HepG2 (cell line): Measurements from ENCODE around the gene ACSS3. TPM values are rescaled to one million over a fixed set of nuclear protein-coding genes. Genes with fewer than 3 reads are reported as not detected.

Experiments used
- ERF ChIP-seq: IDR thresholded peaks from 2 replicates; pipeline ENCODE4 v1.6.1; 2018; ENCODE audit warnings: missing biosample characterization, missing genetic modification reagents
- FOXA3 ChIP-seq: IDR thresholded peaks from 2 replicates; pipeline ENCODE4 v1.6.1; 2016; ENCODE audit warnings: missing genetic modification reagents, missing compliant biosample characterization
- FOXP1 ChIP-seq, 2 experiments: fragments of 450-650 bp in 1 of 2; IDR thresholded peaks; 2 replicates each; pipeline ENCODE4 v1.6.1; 2017 to 2018; ENCODE audit warnings: antibody characterized with exemption in 1 of 2
- HNF1A ChIP-seq, 2 experiments: sonication (generic) in 1 of 2; formaldehyde crosslinking in 1 of 2; IDR thresholded peaks; 2 replicates each; pipeline versions ENCODE4 v1.4.0 to v1.6.1; 2016 to 2020; ENCODE audit warnings: borderline replicate concordance in 1 of 2, low read depth in 1 of 2, mild to moderate bottlenecking in 1 of 2, missing genetic modification reagents in 1 of 2
- HNF4A ChIP-seq: sonication (generic); formaldehyde crosslinking; IDR thresholded peaks from 2 replicates; pipeline ENCODE4 v1.4.0; 2020; ENCODE audit warnings: missing genetic modification reagents
- KMT2B ChIP-seq: IDR thresholded peaks from 2 replicates; pipeline ENCODE4 v1.6.1; 2016; ENCODE audit warnings: missing genetic modification reagents, missing compliant biosample characterization
- NCOR1 ChIP-seq: fragments of 200-600 bp; sonication (generic); IDR thresholded peaks from 2 replicates; pipeline ENCODE4 v1.7.0; 2017; ENCODE audit warnings: antibody characterized with exemption, low read length, borderline replicate concordance
- NR2F6 ChIP-seq, 2 experiments: IDR thresholded peaks; 2 replicates each; pipeline ENCODE4 v1.6.1; 2016; ENCODE audit warnings: antibody characterized with exemption in 1 of 2, mild to moderate bottlenecking in 1 of 2
- POLR2G ChIP-seq: fragments of 200-400 bp; formaldehyde crosslinking; IDR thresholded peaks from 2 replicates; pipeline ENCODE4 v1.6.1; 2018; ENCODE audit warnings: mild to moderate bottlenecking, low read depth, low read length, moderate library complexity
- RARA ChIP-seq: IDR thresholded peaks from 2 replicates; pipeline ENCODE4 v1.6.1; 2016; ENCODE audit warnings: missing genetic modification reagents, missing compliant biosample characterization
- RXRB ChIP-seq: IDR thresholded peaks from 2 replicates; pipeline ENCODE4 v1.6.1; 2016; ENCODE audit warnings: borderline replicate concordance, missing genetic modification reagents, missing compliant biosample characterization
- SIN3A ChIP-seq: IDR thresholded peaks from 2 replicates; pipeline ENCODE4 v1.6.1; 2011; ENCODE audit warnings: low read depth, mild to moderate bottlenecking, control low read depth, low read length, borderline replicate concordance
- SOX5 ChIP-seq: IDR thresholded peaks from 2 replicates; pipeline ENCODE4 v1.6.1; 2016; ENCODE audit warnings: borderline replicate concordance
- TFE3 ChIP-seq: IDR thresholded peaks from 2 replicates; pipeline ENCODE4 v1.6.1; 2016
- ZFX ChIP-seq: sonication (generic); formaldehyde crosslinking; IDR thresholded peaks from 2 replicates; pipeline ENCODE4 v1.4.0; 2020; ENCODE audit warnings: mild to moderate bottlenecking, low read depth, missing genetic modification reagents, moderate library complexity
- ZGPAT ChIP-seq: IDR thresholded peaks from 2 replicates; pipeline ENCODE4 v1.6.1; 2016; ENCODE audit warnings: mild to moderate bottlenecking
- ZNF143 ChIP-seq: sonication (generic); formaldehyde crosslinking; IDR thresholded peaks from 2 replicates; pipeline ENCODE4 v1.4.0; 2020; ENCODE audit warnings: missing genetic modification reagents
- ZNF317 ChIP-seq: sonication (generic); formaldehyde crosslinking; IDR thresholded peaks from 2 replicates; pipeline ENCODE4 v1.5.0; 2020; ENCODE audit warnings: mild to moderate bottlenecking, missing genetic modification reagents
- ZNF614 ChIP-seq: IDR thresholded peaks from 2 replicates; pipeline ENCODE4 v1.6.1; 2018; ENCODE audit warnings: missing biosample characterization, missing genetic modification reagents, inconsistent platforms, borderline replicate concordance
- ZNF784 ChIP-seq: sonication (generic); formaldehyde crosslinking; IDR thresholded peaks from 2 replicates; pipeline ENCODE4 v1.5.1; 2020; ENCODE audit warnings: missing genetic modification reagents, mild to moderate bottlenecking, borderline replicate concordance
- polyA plus RNA-seq, 8 experiments: library from polyadenylated mRNA; depleted of rRNA in 3 of 8; stranded (reverse) in 7 of 8; unstranded in 1 of 8; fragments of >200 nt; fragmentation: Illumina TruSeq in 4 of 8; extraction: Trizol in 4 of 8; gene quantifications; 2 replicates each; pipeline versions ENCODE4 v1.2.1 to v1.2.3, GENCODE V29; 2011 to 2016; ENCODE audit warnings: low read depth in 4 of 8, missing spikeins in 1 of 8, mixed read lengths in 1 of 8; ENCODE audit not compliant: insufficient read depth in 1 of 8
- total RNA-seq, 5 experiments: library from RNA; depleted of rRNA; stranded (reverse); fragments of >200 nt; fragmentation: Illumina TruSeq; extraction: Trizol; gene quantifications; 2 replicates each; pipeline ENCODE4 v1.2.3, GENCODE V29; 2016; ENCODE audit warnings: low read depth in 1 of 5

ACSS3 gene
- total and polyA plus RNA-seq, 2 of the 13 experiments (the other 11 are each of a cell fraction or from before 2014, with no cell fraction given): 79.5 to 86.3 TPM

- TF ChIP-seq RXRB (CRISPR knock-in tag): peak; percentile 86; the same call in 1 of the 2 replicates
- TF ChIP-seq FOXA3: peak; percentile 17
- 0 out of 2 replicates have a peak, but pooled peaks have one; percentile 17 for TF ChIP-seq ZNF614 (CRISPR knock-in tag)
- TF ChIP-seq ERF (CRISPR knock-in tag): 0 out of 2 replicates have a peak, but pooled peaks have one; percentile 52
- TF ChIP-seq KMT2B (CRISPR knock-in tag): no peak
- 0 out of 2 replicates have a peak, but pooled peaks have one; percentile 23 for TF ChIP-seq ZFX (CRISPR knock-in tag)
- TF ChIP-seq ZNF317 (CRISPR knock-in tag): no peak
- TF ChIP-seq POLR2G: 0 out of 2 replicates have a peak, but pooled peaks have one; percentile 11
- TF ChIP-seq TFE3: peak; percentile 25; the same call in 1 of the 2 replicates
- peak; percentile 49; the same call in 1 of the 2 replicates for TF ChIP-seq NCOR1
- TF ChIP-seq HNF1A (IDR thresholded peaks at IDR 0.05; ENCODE audit: low read depth): peak; percentile 39
- peak; percentile 66; the same call in 1 of the 2 replicates for TF ChIP-seq HNF1A (CRISPR knock-in tag; IDR thresholded peaks at IDR 0.05; ENCODE audit: borderline replicate concordance)
- 0 out of 2 replicates have a peak, but pooled peaks have one; percentile 21 for TF ChIP-seq ZNF784 (CRISPR knock-in tag)
- TF ChIP-seq ZGPAT (CRISPR knock-in tag): peak; percentile 83
- peak; percentile 73 for TF ChIP-seq NR2F6 (IDR thresholded peaks at IDR 0.05)
- peak; percentile 56; the same call in 1 of the 2 replicates for TF ChIP-seq NR2F6 (CRISPR knock-in tag; IDR thresholded peaks at IDR 0.05)
- TF ChIP-seq HNF4A (CRISPR knock-in tag): peak; percentile 73
- peak; percentile 78 for TF ChIP-seq RARA (CRISPR knock-in tag)
- no peak for TF ChIP-seq FOXP1 (IDR thresholded peaks at IDR 0.05)
- TF ChIP-seq FOXP1 (CRISPR knock-in tag; IDR thresholded peaks at IDR 0.05): peak; percentile 25; the same call in 1 of the 2 replicates
- TF ChIP-seq SOX5 (CRISPR knock-in tag): peak; percentile 95
- no peak for TF ChIP-seq ZNF143 (CRISPR knock-in tag)
- no peak for TF ChIP-seq SIN3A
Observed at GRCh38 chr12:81146228-81147225, 68.6 kb downstream of the ACSS3 start (continued).
